Measurements from ENCODE around the gene MAP3K10.

DNA sequence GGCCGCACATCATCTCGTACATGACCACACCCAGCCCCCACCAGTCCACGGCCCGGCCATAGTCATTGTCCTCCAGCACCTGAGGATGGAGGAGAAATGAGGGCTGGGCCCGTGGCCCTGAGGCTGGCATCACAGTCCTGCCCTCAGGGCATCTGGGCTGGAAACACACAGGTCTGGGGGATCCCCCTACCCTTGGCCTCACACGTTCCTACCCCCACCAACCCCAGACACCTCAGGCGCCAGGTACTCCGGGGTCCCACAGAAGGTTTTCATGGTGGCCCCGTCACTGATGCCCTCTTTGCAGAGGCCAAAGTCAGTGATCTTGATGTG is 44.8 kb downstream of the MAP3K10 start:
- TF ChIP-seq POLR2A (IDR thresholded peaks at IDR 0.05; ENCODE audit: low read depth, low read length), result no peak
- no peak for TF ChIP-seq POLR2AphosphoS5 (IDR thresholded peaks at IDR 0.05; ENCODE audit: low read depth, low read length)
- TF ChIP-seq TAF1 (IDR thresholded peaks at IDR 0.05; ENCODE audit: low read depth, low read length), result no peak
- no peak for TF ChIP-seq POU2F2 (IDR thresholded peaks at IDR 0.05; ENCODE audit: low read depth, low read length)
- no peak for TF ChIP-seq SPI1 (IDR thresholded peaks at IDR 0.05; ENCODE audit: low read depth, low read length)

Measured in GM12891 (cell line).